Transverse colon (tissue), 4 donors: ENCODE measurements around the gene DLG2. TPM values are rescaled to one million over a fixed set of nuclear protein-coding genes. Genes with fewer than 3 reads are reported as not detected.
A peak's percentile ranks its signal among the peaks of the same experiment; 100 is the strongest.

Source experiments
- DNase-seq: peaks from one replicate; pipeline ENCODE4 v3.0.0-alpha.2; 2019
- H3K27ac ChIP-seq, 4 donors: fragments of 200-600 bp; sonication (generic); 2 replicates each; pipeline ENCODE4 v1.5.1; 2016 to 2018; ENCODE audit warnings: inconsistent platforms in 4 of 4
- H3K27me3 ChIP-seq: fragments of 200-600 bp; sonication (generic); 2 replicates; pipeline ENCODE4 v1.5.1; 2017; ENCODE audit warnings: inconsistent platforms
- H3K36me3 ChIP-seq, 4 donors: fragments of 200-600 bp; sonication (generic); 2 replicates each; pipeline ENCODE4 v1.5.1; 2017 to 2019; ENCODE audit warnings: inconsistent platforms in 4 of 4
- H3K4me1 ChIP-seq, 4 donors: fragments of 200-600 bp; sonication (generic); 2 replicates each; pipeline ENCODE4 v1.5.1; 2017 to 2020; ENCODE audit warnings: inconsistent platforms in 4 of 4
- H3K4me3 ChIP-seq, 4 donors: fragments of 200-600 bp; sonication (generic); 1 replicate in 1 of 4; 2 replicates in 3 of 4; pipeline versions ENCODE4 v1.5.1 to v1.6.1; 2017 to 2019; ENCODE audit warnings: inconsistent platforms in 4 of 4
- H3K9me3 ChIP-seq, 2 donors: fragments of 200-600 bp; sonication (generic); 2 replicates each; pipeline ENCODE4 v1.5.1; 2017 to 2019; ENCODE audit warnings: inconsistent platforms in 2 of 2
- EP300 ChIP-seq: sonication (generic); formaldehyde crosslinking; IDR thresholded peaks from one replicate; pipeline ENCODE4 v1.6.1; 2017; ENCODE audit warnings: antibody characterized with exemption, low read depth
- POLR2A ChIP-seq: fragments of 450-650 bp; IDR thresholded peaks from one replicate; pipeline ENCODE4 v1.6.1; 2016; ENCODE audit warnings: antibody characterized with exemption, mild to moderate bottlenecking, moderate library complexity
- POLR2AphosphoS5 ChIP-seq, 3 donors: sonication (generic); formaldehyde crosslinking; IDR thresholded peaks; one replicate each; pipeline ENCODE4 v1.6.1; 2016; ENCODE audit warnings: antibody characterized with exemption in 3 of 3
- WGBS, 2 donors: methylation state at CpG; one replicate each; pipeline ENCODE4 v1.1.5; 2018; ENCODE audit warnings: low coverage in 1 of 2; 5-methylcytosine and 5-hydroxymethylcytosine counted together
- in situ Hi-C, 4 donors: fragments of 200-750 bp; cut with MboI; loops; one replicate each; pipeline versions ENCODE4 v1.15.0 to v1.15.1; 2017; ENCODE audit warnings: low sequenced_read_pairs in 3 of 4, low pct_ligation_motif_present in 1 of 4, low pct_unique_long_range_greater_than_20kb in 1 of 4
- intact Hi-C: fragments of 100-400 bp; cut with DNase I; formaldehyde crosslinking; loops from one replicate; pipeline ENCODE4 v1.15.1; 2023; ENCODE audit warnings: low total_unique reads
- total RNA-seq, 4 donors: library from RNA; depleted of rRNA; stranded (reverse); fragments of >200 nt; gene quantifications; one replicate each; pipeline ENCODE4 v1.1.0, GENCODE V29; 2016
- TF ChIP-seq, protein P1 (sequence below), 5 experiments: fragments of 200-600 bp in 3 of 5; fragments of 450-650 bp in 2 of 5; sonication (generic) in 3 of 5; IDR thresholded peaks; 1 replicate in 2 of 5; 2 replicates in 3 of 5; pipeline ENCODE4 v1.5.1; 2016 to 2017; ENCODE audit warnings: antibody characterized with exemption in 5 of 5, inconsistent platforms in 3 of 5, mild to moderate bottlenecking in 2 of 5, moderate library complexity in 1 of 5

The DLG2 gene
- total RNA-seq, 4 donors from 2014 or later: 1.9 to 28.3 (median 3.7) TPM

DNA sequence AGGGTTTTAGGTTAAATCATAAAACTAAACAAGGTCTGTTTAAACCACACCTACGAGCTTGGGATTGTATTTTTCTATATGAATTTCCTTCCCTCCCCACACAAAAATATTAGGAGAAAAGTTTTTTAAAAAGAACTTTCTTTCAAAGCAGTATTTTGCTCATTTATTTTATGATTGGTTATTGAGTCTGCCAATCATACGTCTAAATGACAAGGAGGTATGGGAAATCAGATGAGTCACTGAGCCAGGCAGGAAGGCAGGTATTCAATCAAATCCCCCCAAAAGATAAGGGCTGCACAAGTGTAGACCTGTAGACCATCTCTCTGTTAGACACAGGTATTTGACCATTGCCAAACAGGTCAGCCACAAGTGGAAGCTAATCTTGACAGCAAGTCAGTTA is 1900.8 kb downstream of the DLG2 start:
- Histone ChIP-seq H3K4me3 (no peak overlapping the region), H3K4me1 (peaks cover 0 to 12% (median 0%) of the 10 kb centered on the region in 4 donors), H3K36me3 (no peaks in the 10 kb centered on the region), H3K27me3 (no peaks in the 10 kb centered on the region), H3K9me3 (no peaks in the 10 kb centered on the region), H3K27ac (no peak overlapping the region)
- intact Hi-C loops (loop anchor here (10.0 kb wide), 1 partner anchor 432 kb away; no protein-coding TSS in a partner anchor), in situ Hi-C loops (loop anchor here in 1 of 4 donors (10.0 kb wide), 1 partner anchor 432 kb away; no protein-coding TSS in a partner anchor)
- DNase-seq: no peak
- TF ChIP-seq EP300 (no peak), POLR2AphosphoS5 (IDR thresholded peaks at IDR 0.05) (no peak), POLR2A (no peak)
- TF ChIP-seq, protein P1, sequence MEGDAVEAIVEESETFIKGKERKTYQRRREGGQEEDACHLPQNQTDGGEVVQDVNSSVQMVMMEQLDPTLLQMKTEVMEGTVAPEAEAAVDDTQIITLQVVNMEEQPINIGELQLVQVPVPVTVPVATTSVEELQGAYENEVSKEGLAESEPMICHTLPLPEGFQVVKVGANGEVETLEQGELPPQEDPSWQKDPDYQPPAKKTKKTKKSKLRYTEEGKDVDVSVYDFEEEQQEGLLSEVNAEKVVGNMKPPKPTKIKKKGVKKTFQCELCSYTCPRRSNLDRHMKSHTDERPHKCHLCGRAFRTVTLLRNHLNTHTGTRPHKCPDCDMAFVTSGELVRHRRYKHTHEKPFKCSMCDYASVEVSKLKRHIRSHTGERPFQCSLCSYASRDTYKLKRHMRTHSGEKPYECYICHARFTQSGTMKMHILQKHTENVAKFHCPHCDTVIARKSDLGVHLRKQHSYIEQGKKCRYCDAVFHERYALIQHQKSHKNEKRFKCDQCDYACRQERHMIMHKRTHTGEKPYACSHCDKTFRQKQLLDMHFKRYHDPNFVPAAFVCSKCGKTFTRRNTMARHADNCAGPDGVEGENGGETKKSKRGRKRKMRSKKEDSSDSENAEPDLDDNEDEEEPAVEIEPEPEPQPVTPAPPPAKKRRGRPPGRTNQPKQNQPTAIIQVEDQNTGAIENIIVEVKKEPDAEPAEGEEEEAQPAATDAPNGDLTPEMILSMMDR (IDR thresholded peaks at IDR 0.05): no peak
- 48 to 52% methylated on average over 2 of the region's 2 CpGs for WGBS, 2 donors

GRCh38 chr11:83725728-83726127 is 1901.4 kb downstream of the DLG2 start:
- H3K27me3 ChIP-seq: no peaks in the 10 kb centered on the region
- H3K27ac ChIP-seq: no peak overlapping the region
- H3K9me3 ChIP-seq: no peaks in the 10 kb centered on the region
- peaks cover 0 to 12% (median 0%) of the 10 kb centered on the region in 4 donors for H3K4me1 ChIP-seq
- H3K4me3 ChIP-seq: no peak overlapping the region
- in situ Hi-C loops (loop anchor here in 1 of 4 donors (10.0 kb wide), 1 partner anchor 431 kb away; no protein-coding TSS in a partner anchor), intact Hi-C loops (loop anchor here (10.0 kb wide), 1 partner anchor 431 kb away; no protein-coding TSS in a partner anchor)
- no peak for DNase-seq
- H3K36me3 ChIP-seq: no peaks in the 10 kb centered on the region
- WGBS, 2 donors: 33 to 46% methylated on average over 4 of the region's 4 CpGs
- TF ChIP-seq POLR2AphosphoS5 (IDR thresholded peaks at IDR 0.05): no peak
- TF ChIP-seq, protein P1 (IDR thresholded peaks at IDR 0.05): no peak
- no peak for TF ChIP-seq POLR2A
- TF ChIP-seq EP300: no peak

- TF ChIP-seq POLR2A: no peak
- no peak for TF ChIP-seq EP300
- no peak for TF ChIP-seq POLR2AphosphoS5 (IDR thresholded peaks at IDR 0.05)
- TF ChIP-seq, protein P1 (IDR thresholded peaks at IDR 0.05): no peak
- Histone ChIP-seq H3K4me3 (peak overlapping the region in 1 of 4 donors; percentile 13), H3K4me1 (peaks cover 0 to 12% (median 0%) of the 10 kb centered on the region in 4 donors), H3K9me3 (no peaks in the 10 kb centered on the region), H3K36me3 (no peaks in the 10 kb centered on the region), H3K27ac (peak overlapping the region in 1 of 4 donors; percentile 58), H3K27me3 (no peaks in the 10 kb centered on the region)
- WGBS, 2 donors: 18 to 30% methylated on average over 4 of the region's 4 CpGs
- no peak for DNase-seq
- in situ Hi-C loops: loop anchor here in 1 of 4 donors (10.0 kb wide), 1 partner anchor 430 kb away; no protein-coding TSS in a partner anchor
- intact Hi-C loops: loop anchor here (10.0 kb wide), 1 partner anchor 430 kb away; no protein-coding TSS in a partner anchor
These were observed 1901.9 kb downstream of the DLG2 start for GRCh38 chr11:83725269-83725560.

GRCh38 chr11:83723999-83724398 is 1903.1 kb downstream of the DLG2 start:
- WGBS, 2 donors: 8 to 17% methylated on average over 5 to 6 of the region's 6 CpGs
- in situ Hi-C loops: loop anchor here in 2 of 4 donors (10.0 to 25.0 kb wide), 2 partner anchors 412 to 429 kb away; no protein-coding TSS in a partner anchor

More at GRCh38 chr11:83723999-83724398, 1903.1 kb downstream of the DLG2 start:
- H3K27ac ChIP-seq: peak overlapping the region in 2 of 4 donors; percentile 10 to 58
- H3K27me3 ChIP-seq: no peaks in the 10 kb centered on the region
- H3K36me3 ChIP-seq: no peaks in the 10 kb centered on the region
- intact Hi-C loops: loop anchor here (10.0 kb wide), 1 partner anchor 429 kb away; no protein-coding TSS in a partner anchor
- H3K4me1 ChIP-seq: peaks cover 0 to 12% (median 0%) of the 10 kb centered on the region in 4 donors
- no peak for DNase-seq
- peak overlapping the region in 3 of 4 donors; percentile 7 to 13 (median 7) for H3K4me3 ChIP-seq
- no peaks in the 10 kb centered on the region for H3K9me3 ChIP-seq
- TF ChIP-seq, protein P1 (IDR thresholded peaks at IDR 0.05): peak in 4 of 5 experiments; percentile 16 to 26 (median 21)
- TF ChIP-seq EP300: no peak
- no peak for TF ChIP-seq POLR2A
- TF ChIP-seq POLR2AphosphoS5 (IDR thresholded peaks at IDR 0.05): no peak
